Erythroblast (primary cell): ENCODE results near the gene GLYAT.

Experiments used
- GATA1 ChIP-seq: IDR thresholded peaks from 2 replicates; pipeline ENCODE4 v1.6.1; 2011; ENCODE audit warnings: low read depth, mild to moderate bottlenecking, control low read depth, low read length, moderate library complexity
- POLR2A ChIP-seq: IDR thresholded peaks from 2 replicates; pipeline ENCODE4 v1.6.1; 2011; ENCODE audit warnings: mild to moderate bottlenecking, low read length

GRCh38 chr11:58675334-58676155 lies 56.2 kb downstream of the GLYAT start:
- TF ChIP-seq POLR2A (no peak), GATA1 (no peak)
